Measurements from ENCODE around the gene SUPT6H.

- TF ChIP-seq BRD4 (IDR thresholded peaks at IDR 0.05): no peak
- no peak for TF ChIP-seq EP300 (IDR thresholded peaks at IDR 0.05; ENCODE audit: low read length)
- no peak for TF ChIP-seq XRCC5 (IDR thresholded peaks at IDR 0.05; ENCODE audit: low read depth, low read length)
- TF ChIP-seq SMAD3 (CRISPR knock-in tag; conservative IDR thresholded peaks at IDR 0.05): no peak
- TF ChIP-seq FOXK2 (conservative IDR thresholded peaks at IDR 0.05 in 1 of 2, IDR thresholded peaks at IDR 0.05 in 1 of 2; ENCODE audit: low read depth in 2 of 2): no peak
- no peak for TF ChIP-seq GTF2B (IDR thresholded peaks at IDR 0.05; ENCODE audit: extremely low read depth, insufficient read length)
- no peak for TF ChIP-seq POLR2A (conservative IDR thresholded peaks at IDR 0.05)
- TF ChIP-seq BCL6 (CRISPR knock-in tag; IDR thresholded peaks at IDR 0.05): no peak
These were observed 42.3 kb downstream of the SUPT6H start for GRCh38 chr17:28704219-28704858.

All from K562 (cell line).